ENCODE data around the gene HDX.
"Not testable (repeated sequence)": the region's sequence is repeated elsewhere in the genome, so short reads cannot be mapped to it uniquely, and the experiment has no call there.

Gene HDX

GRCh38 chrX:84501798-84502628 lies at the start of gene HDX:
TSS of gene HDX (minus strand) at chrX:84502453. CDS start at chrX:84475397, 27,056 bp downstream.
- Mint-ChIP-seq H3K27me3 (peaks cover 2% of the 10 kb centered on the region), H3K4me3 (peak within 1 kb of the TSS; percentile 85), H3K9me3 (ENCODE audit: low read depth) (no peaks in the 10 kb centered on the region)

GRCh38 chrX:84541315-84541714 lies 39.1 kb upstream of the HDX start:
- H3K36me3 Mint-ChIP-seq; H3K9me3 Mint-ChIP-seq (ENCODE audit: low read depth); H3K27ac Mint-ChIP-seq; H3K27me3 Mint-ChIP-seq; H3K4me1 Mint-ChIP-seq (ENCODE audit: low read depth); H3K4me3 Mint-ChIP-seq: not testable (repeated sequence)

More at GRCh38 chrX:84501798-84502628, at the start of gene HDX:
- Mint-ChIP-seq H3K4me1 (ENCODE audit: low read depth) (peaks cover 5% of the 10 kb centered on the region), H3K36me3 (no peaks in the 10 kb centered on the region), H3K27ac (peak within 1 kb of the TSS; percentile 28)

- not testable (repeated sequence) for H3K27me3 Mint-ChIP-seq; H3K27ac Mint-ChIP-seq; H3K4me1 Mint-ChIP-seq (ENCODE audit: low read depth); H3K36me3 Mint-ChIP-seq; H3K9me3 Mint-ChIP-seq (ENCODE audit: low read depth); H3K4me3 Mint-ChIP-seq
Measured at GRCh38 chrX:84537627-84538026, 35.4 kb upstream of the HDX start.

- no peaks in the 10 kb centered on the region for H3K4me1 Mint-ChIP-seq (ENCODE audit: low read depth)
- H3K9me3 Mint-ChIP-seq (ENCODE audit: low read depth): no peaks in the 10 kb centered on the region
- no peak overlapping the region for H3K4me3 Mint-ChIP-seq
- H3K27ac Mint-ChIP-seq: no peak overlapping the region
- no peaks in the 10 kb centered on the region for H3K27me3 Mint-ChIP-seq
- H3K36me3 Mint-ChIP-seq: no peaks in the 10 kb centered on the region
Measured at GRCh38 chrX:84488426-84488825, 13.8 kb downstream of the HDX start.

GRCh38 chrX:84487365-84488353 lies 14.6 kb downstream of the HDX start:
- no peaks in the 10 kb centered on the region for H3K27me3 Mint-ChIP-seq
- no peaks in the 10 kb centered on the region for H3K36me3 Mint-ChIP-seq
- no peak overlapping the region for H3K27ac Mint-ChIP-seq
- H3K9me3 Mint-ChIP-seq (ENCODE audit: low read depth): no peaks in the 10 kb centered on the region
- H3K4me1 Mint-ChIP-seq (ENCODE audit: low read depth): no peaks in the 10 kb centered on the region
- H3K4me3 Mint-ChIP-seq: no peak overlapping the region

- Mint-ChIP-seq H3K4me1 (ENCODE audit: low read depth) (no peaks in the 10 kb centered on the region), H3K27me3 (no peaks in the 10 kb centered on the region), H3K9me3 (ENCODE audit: low read depth) (no peaks in the 10 kb centered on the region), H3K27ac (no peak overlapping the region), H3K36me3 (no peaks in the 10 kb centered on the region), H3K4me3 (no peak overlapping the region)
Measured at GRCh38 chrX:84479086-84479485, 23.2 kb downstream of the HDX start.

GRCh38 chrX:84477114-84477513 lies 25.1 kb downstream of the HDX start:
- Mint-ChIP-seq H3K36me3 (no peaks in the 10 kb centered on the region), H3K4me3 (no peak overlapping the region), H3K27ac (no peak overlapping the region), H3K27me3 (no peaks in the 10 kb centered on the region), H3K9me3 (ENCODE audit: low read depth) (no peaks in the 10 kb centered on the region), H3K4me1 (ENCODE audit: low read depth) (no peaks in the 10 kb centered on the region)

GRCh38 chrX:84475596-84475995 lies 26.7 kb downstream of the HDX start:
- no peaks in the 10 kb centered on the region for H3K4me1 Mint-ChIP-seq (ENCODE audit: low read depth)

GRCh38 chrX:84475101-84475500 lies 27.2 kb downstream of the HDX start:
- Mint-ChIP-seq H3K4me3 (no peak overlapping the region), H3K36me3 (no peaks in the 10 kb centered on the region), H3K4me1 (ENCODE audit: low read depth) (no peaks in the 10 kb centered on the region), H3K27me3 (no peaks in the 10 kb centered on the region), H3K9me3 (ENCODE audit: low read depth) (no peaks in the 10 kb centered on the region), H3K27ac (no peak overlapping the region)

More at GRCh38 chrX:84475596-84475995, 26.7 kb downstream of the HDX start:
- Mint-ChIP-seq H3K36me3 (no peaks in the 10 kb centered on the region), H3K27me3 (no peaks in the 10 kb centered on the region), H3K4me3 (no peak overlapping the region), H3K27ac (no peak overlapping the region), H3K9me3 (ENCODE audit: low read depth) (no peaks in the 10 kb centered on the region)

GRCh38 chrX:84469226-84469625 lies 33.0 kb downstream of the HDX start:
- Mint-ChIP-seq H3K27ac (no peak overlapping the region), H3K36me3 (no peaks in the 10 kb centered on the region), H3K27me3 (no peaks in the 10 kb centered on the region), H3K4me3 (no peak overlapping the region), H3K9me3 (ENCODE audit: low read depth) (no peaks in the 10 kb centered on the region), H3K4me1 (ENCODE audit: low read depth) (no peaks in the 10 kb centered on the region)

- H3K4me1 Mint-ChIP-seq (ENCODE audit: low read depth): no peaks in the 10 kb centered on the region
- H3K27ac Mint-ChIP-seq: no peak overlapping the region
- H3K4me3 Mint-ChIP-seq: no peak overlapping the region
- no peaks in the 10 kb centered on the region for H3K9me3 Mint-ChIP-seq (ENCODE audit: low read depth)
- no peaks in the 10 kb centered on the region for H3K36me3 Mint-ChIP-seq
- no peaks in the 10 kb centered on the region for H3K27me3 Mint-ChIP-seq
Measured at GRCh38 chrX:84467898-84468297, 34.4 kb downstream of the HDX start.

- Mint-ChIP-seq H3K4me3 (no peak overlapping the region), H3K9me3 (ENCODE audit: low read depth) (peaks cover 10% of the 10 kb centered on the region), H3K27ac (no peak overlapping the region), H3K4me1 (ENCODE audit: low read depth) (no peaks in the 10 kb centered on the region), H3K27me3 (no peaks in the 10 kb centered on the region), H3K36me3 (no peaks in the 10 kb centered on the region)
Measured at GRCh38 chrX:84453351-84454246, 48.7 kb downstream of the HDX start.

GRCh38 chrX:84441143-84441542 lies 61.1 kb downstream of the HDX start:
- Mint-ChIP-seq H3K4me1 (ENCODE audit: low read depth) (no peaks in the 10 kb centered on the region), H3K27me3 (no peaks in the 10 kb centered on the region), H3K9me3 (ENCODE audit: low read depth) (peaks cover 6% of the 10 kb centered on the region), H3K4me3 (no peak overlapping the region), H3K27ac (no peak overlapping the region), H3K36me3 (no peaks in the 10 kb centered on the region)

- no peaks in the 10 kb centered on the region for H3K4me1 Mint-ChIP-seq (ENCODE audit: low read depth)
- H3K27me3 Mint-ChIP-seq: no peaks in the 10 kb centered on the region
Measured at GRCh38 chrX:84415140-84415539, 87.1 kb downstream of the HDX start.

More at GRCh38 chrX:84415140-84415539, 87.1 kb downstream of the HDX start:
- Mint-ChIP-seq H3K27ac (no peak overlapping the region), H3K4me3 (no peak overlapping the region), H3K9me3 (ENCODE audit: low read depth) (peaks cover 1% of the 10 kb centered on the region), H3K36me3 (no peaks in the 10 kb centered on the region)

Measured in activated naive CD8-positive, alpha-beta T cell (primary cell).